ENCODE results near the gene RRP15. TPM values are rescaled to one million over a fixed set of nuclear protein-coding genes. Genes with fewer than 3 reads are reported as not detected.

Gene RRP15
- total and polyA plus RNA-seq, 9 of the 15 experiments (the other 6 are each of a cell fraction or from before 2014, with no cell fraction given): 9.5 to 58.1 (median 29.3) TPM

DNA sequence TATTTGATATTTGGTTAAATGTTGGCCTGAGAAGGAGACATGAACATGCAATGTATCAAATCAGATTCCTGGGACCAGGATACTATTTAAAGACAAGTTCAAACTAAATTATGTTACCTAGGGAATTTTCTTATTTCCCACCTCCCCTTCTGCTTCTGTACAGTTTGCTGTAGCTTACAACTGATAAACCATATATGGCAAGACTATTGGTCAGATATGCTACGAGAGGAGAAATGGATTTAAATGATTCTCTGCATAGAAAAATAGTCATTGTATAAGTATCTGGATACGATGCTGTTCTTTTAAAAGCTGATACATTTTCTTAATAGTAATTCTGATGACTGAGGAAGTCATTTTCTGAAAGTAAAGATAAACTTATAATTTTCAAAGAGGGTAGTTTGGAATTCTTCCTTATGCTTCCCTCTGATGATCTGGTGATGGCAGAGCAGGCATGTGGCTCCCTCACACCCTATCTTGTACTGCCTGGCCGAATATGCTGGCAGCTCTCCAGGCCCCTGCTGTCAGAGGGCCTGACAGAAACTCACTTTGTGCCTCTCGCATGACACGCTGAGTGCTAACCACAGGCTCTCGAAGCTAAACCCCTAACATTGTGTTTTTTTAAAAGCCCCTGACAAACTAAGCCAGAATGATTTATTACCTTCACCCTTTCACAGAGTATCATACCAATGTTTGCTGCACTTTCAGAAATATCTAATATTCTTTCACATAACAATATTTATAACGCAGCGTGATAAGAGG, 19.4 kb downstream of the RRP15 start (continued):
- no peak for TF ChIP-seq CHD7 (IDR thresholded peaks at IDR 0.05; ENCODE audit: low read depth, low read length)
- TF ChIP-seq XRCC3 (IDR thresholded peaks at IDR 0.05): no peak
- no peak for TF ChIP-seq ATF2 (CRISPR knock-in tag; IDR thresholded peaks at IDR 0.05)
- no peak for TF ChIP-seq RBFOX2 (IDR thresholded peaks at IDR 0.05; ENCODE audit: low read depth, low read length)
- no peak for TF ChIP-seq SAP30 (IDR thresholded peaks at IDR 0.05; ENCODE audit: borderline replicate concordance, insufficient read depth, low read depth, low read length, poor library complexity, severe bottlenecking)
- no peak for TF ChIP-seq PURB (CRISPR knock-in tag; IDR thresholded peaks at IDR 0.05; ENCODE audit: low read depth)
- TF ChIP-seq CBX3 (IDR thresholded peaks at IDR 0.05; ENCODE audit: borderline replicate concordance in 1 of 2, low read length in 2 of 2): peak in 1 of 2 experiments; percentile 90; a peak in 1 of 3 replicates
- TF ChIP-seq PHB (CRISPR knock-in tag; IDR thresholded peaks at IDR 0.05): no peak
- TF ChIP-seq MNT (conservative IDR thresholded peaks at IDR 0.05): peak; percentile 79 to 89
- peak; percentile 99 for TF ChIP-seq MEIS2 (IDR thresholded peaks at IDR 0.05; ENCODE audit: partially characterized antibody)
- no peak for TF ChIP-seq ZNF780A (CRISPR knock-in tag; IDR thresholded peaks at IDR 0.05)
- TF ChIP-seq CBFA2T3 (IDR thresholded peaks at IDR 0.05): peak; percentile 96
- TF ChIP-seq NFIC (IDR thresholded peaks at IDR 0.05): peak; percentile 99

All from K562 (cell line).